Measurements from ENCODE around the gene SMC6. TPM values are rescaled to one million over a fixed set of nuclear protein-coding genes. Genes with fewer than 3 reads are reported as not detected.
A peak's percentile ranks its signal among the peaks of the same experiment; 100 is the strongest.

Gene SMC6
- total RNA-seq, 1 donor from 2014 or later, result 13.9 TPM

DNA sequence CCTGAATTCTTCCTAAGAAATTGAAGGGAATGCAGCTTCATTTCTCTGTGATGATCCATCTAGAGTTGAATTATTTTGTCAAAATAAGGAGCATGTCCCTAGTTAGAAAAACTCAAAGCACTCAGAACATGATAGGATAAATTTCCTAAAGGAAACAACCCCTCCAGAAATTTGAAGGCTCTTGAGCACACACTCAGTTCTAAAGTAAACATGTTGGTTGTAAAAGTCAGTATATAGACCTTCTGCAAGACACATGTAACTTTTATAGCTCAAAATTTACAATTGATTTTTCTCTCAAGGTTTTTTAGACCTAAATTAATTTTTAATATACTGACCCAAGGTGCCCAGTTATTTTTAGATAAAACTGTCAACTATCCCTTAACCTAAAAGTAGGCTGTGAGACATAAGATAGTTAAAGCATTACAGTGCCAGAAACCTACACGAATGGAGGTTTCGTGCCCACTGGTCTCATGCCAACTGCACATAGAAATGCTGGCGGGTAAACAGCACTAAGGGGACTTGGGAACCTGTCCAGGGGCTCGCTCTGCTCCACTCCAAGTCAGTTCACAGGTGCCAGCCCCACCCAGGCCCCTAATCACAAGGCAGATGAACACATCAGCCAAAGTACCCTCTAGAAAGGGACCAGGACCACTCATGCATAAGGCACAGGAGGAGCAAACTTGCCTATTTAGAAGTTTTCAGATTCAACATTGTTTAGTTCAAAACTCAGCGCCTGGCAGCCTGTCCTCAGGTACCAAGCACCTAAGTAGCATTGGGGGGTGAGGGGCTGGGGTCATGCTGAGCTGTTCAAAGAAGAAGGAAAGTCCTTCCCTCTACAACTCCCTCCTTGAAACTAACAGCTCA is 106.5 kb downstream of the SMC6 start:
- no peak for DNase-seq (ENCODE audit: low spot score)

DNA sequence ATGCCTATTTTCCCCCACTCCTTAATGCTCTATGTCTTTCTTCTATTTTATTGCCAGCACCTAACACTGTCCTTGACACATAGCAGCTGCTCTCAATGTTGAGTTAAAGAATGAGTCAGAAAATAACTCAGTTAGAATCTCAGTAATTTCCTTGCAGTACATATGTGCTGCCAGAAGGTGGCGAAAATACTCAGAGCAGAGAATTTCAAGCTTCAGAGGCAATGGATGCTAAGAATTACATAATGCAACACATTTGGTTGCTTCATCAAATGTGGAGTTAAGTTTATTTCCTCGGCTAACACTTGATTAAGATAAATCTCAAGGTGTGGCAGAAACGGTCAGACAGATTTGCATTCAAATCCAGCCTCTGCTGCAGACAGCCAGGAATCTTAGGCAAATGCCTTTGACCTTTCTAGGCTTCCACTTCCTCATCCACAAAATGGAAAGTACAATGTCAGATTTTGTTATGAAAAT is 107.5 kb downstream of the SMC6 start:
- peak; percentile 73 for DNase-seq (ENCODE audit: low spot score)

DNA sequence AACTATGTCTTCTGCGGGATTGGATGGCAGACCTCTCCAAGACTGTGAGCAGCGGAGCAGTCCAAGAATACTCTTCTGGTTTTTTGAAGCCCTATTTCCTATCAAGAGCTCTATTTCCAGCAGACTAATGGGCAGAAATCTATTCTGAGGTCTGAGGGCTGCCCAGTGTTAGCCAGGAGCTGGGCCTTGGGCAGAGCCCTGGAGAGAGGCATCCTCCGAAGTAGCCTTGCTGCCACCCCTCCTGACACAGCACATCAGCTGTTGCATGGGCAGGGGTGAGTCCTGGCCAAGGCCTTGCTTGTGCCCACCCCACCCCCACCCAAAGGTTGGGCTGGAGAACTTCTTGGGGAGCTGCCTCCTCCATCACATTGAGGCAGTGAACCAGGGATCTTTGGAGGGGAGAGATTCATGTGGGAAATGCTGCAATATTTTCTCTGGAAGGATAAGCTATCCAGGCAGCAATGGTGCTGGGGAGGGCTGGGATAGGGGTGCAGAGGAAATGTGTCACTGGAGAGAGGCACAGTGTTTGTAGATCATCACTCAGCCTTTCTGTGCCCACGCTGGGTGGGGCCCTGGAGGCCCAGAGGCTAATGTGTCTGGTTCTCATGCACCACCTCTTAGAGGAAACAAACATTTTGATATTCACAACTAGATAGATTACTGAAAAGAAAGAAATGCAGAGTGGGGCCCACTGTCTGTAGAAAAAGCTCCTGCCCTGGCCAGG is 108.5 kb downstream of the SMC6 start:
- no peak for DNase-seq (ENCODE audit: low spot score)

DNA sequence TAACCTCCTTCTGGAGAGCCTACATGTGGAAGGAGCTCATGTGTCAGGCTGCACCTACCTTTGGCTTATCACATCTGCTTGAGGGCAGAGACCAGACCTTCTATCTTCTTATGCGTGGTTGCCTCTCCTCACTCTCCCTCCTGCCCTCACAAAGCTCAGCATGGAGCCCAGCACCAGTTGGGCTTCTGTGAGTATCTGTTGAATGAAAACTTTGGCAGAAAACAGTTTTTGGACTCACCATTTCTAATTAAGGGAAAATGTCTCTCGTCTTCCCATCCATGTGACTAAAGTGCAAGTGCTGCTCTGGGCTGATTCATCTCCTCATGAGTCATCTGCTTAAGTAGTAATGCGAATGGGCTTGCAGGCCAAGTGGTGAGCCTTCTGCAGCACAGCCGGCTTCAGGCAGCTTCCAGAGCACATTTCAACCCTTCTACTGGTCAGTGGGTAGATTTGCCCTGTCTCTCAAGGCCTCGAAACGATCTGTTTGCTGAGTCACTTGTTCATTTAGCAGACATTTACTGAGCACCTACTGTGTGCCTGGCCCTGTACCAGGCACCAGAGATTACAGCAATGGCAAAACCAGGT is 110.5 kb downstream of the SMC6 start:
- DNase-seq (ENCODE audit: low spot score), result peak; percentile 44

DNA sequence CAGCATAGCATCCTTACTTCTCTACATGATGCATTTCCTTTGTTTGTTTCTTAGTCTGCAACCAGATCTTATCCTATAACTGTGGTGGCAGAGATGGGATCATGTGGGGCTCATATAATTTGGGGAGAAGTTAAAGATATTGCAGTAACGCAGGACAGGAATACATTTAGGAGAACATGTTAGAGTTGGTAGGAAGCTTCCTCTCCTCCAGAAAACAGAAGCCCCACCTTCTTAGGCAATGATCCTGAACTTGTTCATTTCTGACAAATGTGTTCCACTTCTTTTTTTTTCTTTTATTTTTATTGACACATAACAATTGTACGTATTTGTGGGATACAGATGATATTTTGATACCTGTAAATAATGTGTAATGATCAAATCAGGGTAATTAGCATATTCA is 113.2 kb downstream of the SMC6 start:
- DNase-seq (ENCODE audit: low spot score), result no peak

GRCh38 chr2:17638196-17638743 is 115.3 kb downstream of the SMC6 start:
- no peak for DNase-seq (ENCODE audit: low spot score)

DNA sequence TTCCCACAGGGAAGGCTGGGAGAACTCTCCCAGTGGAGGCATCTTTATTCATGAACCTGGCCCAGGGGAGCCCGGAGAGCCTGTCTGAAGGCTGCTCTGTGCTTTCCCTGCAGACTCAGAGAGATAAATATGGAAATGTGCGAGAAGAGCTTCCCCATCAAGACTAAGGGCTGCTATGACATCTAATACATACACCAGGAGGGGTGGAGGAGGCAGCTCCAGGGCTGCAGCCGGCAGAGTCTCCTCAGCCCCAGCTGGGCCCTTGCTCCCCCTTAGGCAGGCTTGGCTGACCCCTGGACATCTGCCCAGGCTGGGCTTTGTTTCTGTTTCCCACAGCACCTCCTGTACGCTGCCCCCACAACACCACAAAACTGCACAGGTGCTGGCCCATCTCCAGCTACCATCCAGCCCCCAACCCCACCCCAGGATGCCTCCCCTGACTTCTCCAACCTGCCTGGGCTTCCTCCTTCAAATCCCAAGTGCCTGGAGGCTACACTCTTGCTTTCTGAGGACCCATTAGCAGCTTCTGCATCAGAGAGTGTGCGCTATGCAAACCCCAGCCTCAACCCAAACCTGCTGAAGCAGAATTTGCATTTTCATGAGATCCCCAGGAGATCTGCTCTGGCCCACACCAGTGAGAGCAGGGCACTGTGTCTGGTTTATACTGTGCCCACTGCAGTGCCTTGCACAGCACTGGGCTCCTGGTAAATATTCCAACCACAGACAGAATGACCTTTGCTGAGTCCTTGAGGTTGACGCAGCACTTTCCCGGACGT is 116.3 kb downstream of the SMC6 start:
- DNase-seq (ENCODE audit: low spot score), result no peak

DNA sequence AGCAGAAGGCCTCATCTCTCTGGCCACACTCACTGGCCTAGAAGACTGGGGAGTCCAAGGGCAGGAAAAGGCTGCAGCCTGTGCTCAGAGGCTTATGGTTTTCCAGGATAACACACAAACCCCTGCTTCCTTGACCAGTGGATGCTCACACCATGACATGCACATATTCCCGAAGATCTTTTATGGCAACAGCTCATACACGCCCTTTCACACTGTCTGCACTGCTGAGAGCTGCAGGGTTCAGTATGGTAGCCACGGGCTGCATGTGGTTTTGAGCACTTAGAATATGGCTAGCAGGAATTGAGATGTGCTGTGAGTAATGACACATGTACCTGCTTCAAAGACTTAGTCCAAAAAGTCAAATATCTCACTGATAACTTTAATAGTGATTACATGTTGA is 117.4 kb downstream of the SMC6 start:
- DNase-seq (ENCODE audit: low spot score), result no peak

DNA sequence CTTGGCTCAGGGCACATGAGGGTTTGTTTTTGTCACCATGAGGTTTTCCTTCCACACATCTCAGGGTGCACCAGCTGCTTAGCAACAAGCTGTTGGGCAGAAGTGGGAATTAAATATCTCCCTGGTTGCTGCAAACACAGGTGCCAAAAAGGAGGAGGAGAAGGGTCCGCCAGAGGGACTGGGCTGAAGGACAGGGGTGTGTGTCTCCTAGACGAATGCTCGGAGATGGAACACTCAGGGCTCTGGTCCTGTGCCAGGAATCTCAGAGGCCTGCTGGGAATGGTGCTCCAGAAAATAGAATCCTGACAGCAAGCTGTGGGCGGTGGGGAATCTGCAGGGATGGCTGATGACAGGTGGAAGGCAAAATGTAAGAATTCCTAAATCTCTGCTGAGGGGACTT is 118.6 kb downstream of the SMC6 start:
- DNase-seq (ENCODE audit: low spot score), result no peak

DNA sequence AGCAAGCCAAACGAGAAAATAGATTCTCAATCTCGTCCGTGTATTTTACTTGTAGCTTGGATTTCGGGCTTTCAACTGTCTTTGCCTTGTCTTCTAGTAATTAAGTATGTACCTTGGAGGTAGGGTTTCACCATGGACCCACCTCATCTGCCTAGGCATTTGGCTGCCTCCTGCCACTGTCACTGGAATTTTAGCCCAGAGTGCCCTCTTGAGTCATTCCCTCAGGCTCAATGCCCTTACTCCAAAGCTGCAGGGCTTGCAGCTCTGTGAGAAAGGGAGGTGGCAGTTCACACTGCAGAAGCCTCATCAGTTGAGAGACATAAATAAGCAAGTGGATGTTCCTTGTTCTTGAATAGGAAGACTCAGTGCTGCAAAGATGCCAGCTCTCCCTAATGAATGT is 123.5 kb downstream of the SMC6 start:
- no peak for DNase-seq (ENCODE audit: low spot score)

DNA sequence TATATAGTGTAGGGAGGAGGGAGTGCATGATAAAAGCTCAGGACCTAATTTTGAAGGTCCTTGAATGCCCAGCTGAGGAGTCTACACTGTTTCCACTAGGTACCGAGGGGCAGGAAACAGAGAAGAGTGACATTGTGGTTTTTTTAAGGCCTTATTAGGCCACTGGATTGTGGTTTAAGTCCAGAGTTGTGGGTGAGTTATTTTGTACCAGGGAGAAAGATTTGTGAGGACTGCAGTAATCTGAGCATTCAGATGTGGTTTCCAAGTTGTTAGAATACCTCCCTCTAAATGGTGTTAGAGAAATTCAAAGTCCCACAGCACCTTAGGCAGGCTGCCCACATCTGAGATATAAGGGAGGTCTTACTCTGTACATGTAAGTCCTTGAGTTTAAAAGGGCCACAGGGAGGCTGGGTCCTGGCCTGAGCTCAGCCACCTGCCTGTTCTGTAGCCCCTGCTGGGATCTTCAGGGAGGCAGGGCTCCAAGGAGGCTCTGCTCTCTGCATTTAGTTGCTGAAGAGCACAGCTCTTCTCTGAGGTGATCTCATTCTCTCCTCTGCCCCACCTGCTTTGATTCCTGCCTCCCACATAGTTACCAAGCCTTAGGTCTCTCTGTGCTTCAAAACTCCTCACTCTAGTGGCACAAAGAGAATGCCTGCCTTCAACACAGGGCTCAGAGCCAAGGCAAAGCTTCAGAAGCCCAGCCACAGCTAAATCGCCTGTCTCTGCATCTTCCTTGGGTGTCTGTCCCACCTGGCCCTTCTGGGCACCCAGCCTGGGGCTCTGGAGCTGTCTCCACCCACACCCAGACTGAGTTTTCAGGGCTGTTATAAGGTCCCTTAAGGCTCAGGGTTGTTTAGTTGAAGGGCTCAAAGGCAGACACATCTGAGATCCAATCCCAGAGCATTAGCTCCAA is 125.0 kb downstream of the SMC6 start:
- no peak for DNase-seq (ENCODE audit: low spot score)

- no peak for DNase-seq (ENCODE audit: low spot score)
Observed at GRCh38 chr2:17627434-17627833, 126.2 kb downstream of the SMC6 start.

DNA sequence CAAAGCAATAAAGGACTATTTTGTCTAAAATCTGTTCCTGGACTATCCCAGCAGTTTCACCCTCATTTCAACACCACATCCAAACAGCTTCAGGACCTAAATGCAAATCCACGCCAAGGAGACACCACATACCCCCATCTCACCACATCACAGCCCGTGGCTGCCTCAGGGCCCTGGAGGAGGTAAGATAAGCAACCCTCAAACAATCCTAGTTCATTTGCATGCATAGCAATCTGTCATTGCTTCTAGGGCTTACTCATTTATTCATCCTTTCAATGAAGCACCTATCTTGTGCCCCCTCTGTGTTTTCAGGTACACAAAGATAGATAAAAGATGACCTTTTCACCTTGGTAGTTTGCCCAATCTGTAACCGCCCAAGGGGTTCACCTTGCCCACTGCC is 126.6 kb downstream of the SMC6 start:
- DNase-seq (ENCODE audit: low spot score), result no peak

DNA sequence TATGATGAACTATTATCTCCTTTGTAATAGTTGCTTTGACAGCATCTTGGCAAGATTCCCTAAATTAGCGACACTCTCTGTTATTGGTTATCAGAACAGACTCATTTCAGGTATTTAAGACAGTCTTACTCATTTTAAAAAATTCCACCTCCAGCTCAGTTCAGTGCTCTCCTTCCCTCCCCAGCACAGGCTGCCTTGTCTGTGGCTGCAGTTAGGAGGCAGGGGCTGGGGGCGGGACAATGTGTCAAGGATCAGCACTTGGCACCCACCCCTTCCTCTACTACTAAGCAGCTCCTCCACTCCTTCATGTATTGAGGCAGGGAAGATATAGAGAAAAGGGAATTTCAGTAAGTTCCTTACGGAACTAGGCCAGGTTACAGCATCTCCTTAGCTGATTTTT is 128.2 kb downstream of the SMC6 start:
- DNase-seq (ENCODE audit: low spot score), result no peak

DNA sequence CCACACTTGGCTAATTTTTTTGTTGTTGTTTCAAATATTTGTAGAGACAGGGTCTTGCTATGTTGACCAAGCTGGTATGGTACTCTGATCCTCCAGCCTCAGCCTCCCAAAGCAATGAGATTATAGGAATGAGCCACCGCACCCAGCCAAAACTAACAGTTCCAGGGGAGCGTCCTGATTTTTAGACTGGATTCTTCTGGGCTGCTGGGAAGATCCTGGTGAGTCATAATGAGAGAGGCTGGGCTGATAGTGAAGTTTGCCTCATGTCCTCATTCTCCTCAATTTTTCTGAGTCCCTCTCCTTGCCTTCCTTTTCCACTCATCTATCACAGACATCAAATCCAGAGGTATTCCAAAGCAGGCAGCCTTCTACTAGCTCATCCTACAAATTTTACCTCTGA is 131.8 kb downstream of the SMC6 start:
- DNase-seq (ENCODE audit: low spot score), result no peak

DNA sequence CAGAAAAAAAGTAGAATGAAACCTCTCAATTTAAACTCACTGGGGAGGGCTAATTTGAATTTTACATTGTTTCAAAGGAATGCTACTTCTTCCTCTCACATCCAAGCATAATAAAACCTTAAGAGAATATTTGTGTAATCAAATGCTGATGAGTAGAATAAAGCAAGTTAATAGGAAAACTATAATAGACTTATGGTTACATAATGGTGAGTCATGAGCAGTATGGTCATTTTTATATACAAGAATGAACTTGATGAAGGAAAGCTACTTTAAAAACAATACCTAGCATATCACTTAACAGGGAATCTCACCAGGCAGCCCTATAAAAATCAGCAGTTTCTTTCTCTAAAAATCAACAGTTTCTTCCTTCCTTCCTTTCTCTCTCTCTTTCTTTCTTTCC is 132.8 kb downstream of the SMC6 start:
- no peak for DNase-seq (ENCODE audit: low spot score)

DNA sequence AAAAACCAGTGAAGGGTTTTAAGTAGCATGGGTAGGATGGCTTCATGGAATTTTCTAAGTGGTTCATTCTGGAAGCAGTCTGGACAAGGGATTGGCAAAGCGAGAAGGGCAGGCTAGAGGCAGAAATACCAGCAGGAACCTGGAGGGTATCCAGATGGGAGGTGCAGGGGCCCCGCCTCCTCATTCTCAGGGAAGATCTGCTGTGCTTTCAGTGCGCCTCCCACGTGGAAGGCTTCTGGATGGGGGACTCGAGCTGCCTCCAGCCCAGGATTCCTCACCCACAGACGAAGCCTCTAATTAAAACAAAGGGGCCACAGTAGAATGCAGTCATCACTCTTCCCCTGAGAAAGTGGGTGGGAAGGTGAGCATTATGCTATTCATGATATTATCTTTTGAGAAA is 133.3 kb downstream of the SMC6 start:
- DNase-seq (ENCODE audit: low spot score), result no peak

GRCh38 chr2:17617955-17618354 is 135.7 kb downstream of the SMC6 start:
- no peak for DNase-seq (ENCODE audit: low spot score)

- no peak for DNase-seq (ENCODE audit: low spot score)
Observed at GRCh38 chr2:17617516-17617915, 136.1 kb downstream of the SMC6 start.

GRCh38 chr2:17616405-17616804 is 137.2 kb downstream of the SMC6 start:
- DNase-seq (ENCODE audit: low spot score), result no peak
